CD4-positive, alpha-beta T cell treated with Interleukin-12 subunit alpha and Interleukin-12 subunit beta, for 1 hour (primary cell): ENCODE data around the gene TMEM9.

Source experiments
- DNase-seq: peaks from one replicate; pipeline ENCODE4 v3.0.0-alpha.2; 2020

Gene TMEM9

DNA sequence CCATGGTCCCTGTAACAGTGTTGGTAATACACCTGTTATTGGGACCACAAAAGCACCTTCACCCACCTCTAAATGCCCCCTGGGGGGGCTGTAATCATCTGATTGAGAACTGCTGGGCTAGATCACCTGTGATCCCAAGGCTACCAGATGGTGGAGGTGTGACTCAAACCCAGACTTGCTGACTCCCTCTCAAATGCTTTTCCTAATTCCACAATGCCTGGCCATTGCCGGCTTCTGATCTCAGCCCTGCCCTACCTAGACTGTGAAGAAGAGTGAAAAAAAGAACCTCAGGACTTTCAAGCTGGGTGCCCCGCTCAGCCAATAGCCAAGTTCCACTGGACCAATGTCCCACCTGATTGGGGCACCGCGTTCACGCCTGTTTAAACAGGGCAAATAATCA is 9.6 kb downstream of the TMEM9 start:
- no peak for DNase-seq

DNA sequence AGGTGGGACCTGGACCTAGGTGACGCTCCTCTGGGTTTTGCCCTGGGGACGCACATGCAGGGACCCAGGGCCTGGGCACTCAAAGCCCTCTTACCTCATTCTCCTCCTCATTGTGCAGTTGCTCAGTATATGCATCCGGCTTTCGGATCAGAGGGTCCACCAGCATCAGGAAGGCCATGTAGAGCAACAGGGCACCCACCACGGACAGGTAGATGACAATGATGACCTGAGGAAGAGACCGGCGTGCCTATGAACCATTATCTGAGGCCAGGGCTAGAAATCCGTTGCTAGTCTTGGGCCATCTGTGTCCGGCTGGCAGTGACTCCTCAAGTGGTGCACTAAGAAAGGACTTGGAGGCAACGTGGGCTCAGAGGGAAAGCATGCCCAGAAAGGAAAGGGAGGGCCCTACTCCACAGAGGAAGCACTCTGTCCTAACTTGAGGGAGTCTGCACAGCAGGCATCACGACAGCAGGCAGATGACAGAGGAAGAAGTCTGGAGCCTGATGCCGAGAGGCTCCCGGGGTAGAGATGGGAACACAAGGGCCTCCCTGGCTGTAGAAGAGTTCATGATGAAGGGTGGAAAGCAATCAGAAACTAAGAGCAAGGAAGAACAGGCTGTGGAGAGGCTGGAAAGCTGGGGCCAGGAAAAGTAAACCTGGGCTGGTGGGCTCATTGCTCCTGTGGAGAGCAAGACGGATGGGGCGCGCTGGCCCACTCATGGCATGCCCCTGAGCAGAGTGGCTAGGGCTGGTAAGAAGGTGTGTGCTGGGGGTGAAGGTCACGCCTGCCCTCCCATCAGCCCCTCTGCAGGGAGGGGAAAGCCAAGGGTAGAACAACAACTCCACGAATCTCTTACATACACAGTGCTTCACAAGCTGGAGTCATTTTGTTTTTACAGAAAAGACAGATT is 10.3 kb downstream of the TMEM9 start:
- no peak for DNase-seq

DNA sequence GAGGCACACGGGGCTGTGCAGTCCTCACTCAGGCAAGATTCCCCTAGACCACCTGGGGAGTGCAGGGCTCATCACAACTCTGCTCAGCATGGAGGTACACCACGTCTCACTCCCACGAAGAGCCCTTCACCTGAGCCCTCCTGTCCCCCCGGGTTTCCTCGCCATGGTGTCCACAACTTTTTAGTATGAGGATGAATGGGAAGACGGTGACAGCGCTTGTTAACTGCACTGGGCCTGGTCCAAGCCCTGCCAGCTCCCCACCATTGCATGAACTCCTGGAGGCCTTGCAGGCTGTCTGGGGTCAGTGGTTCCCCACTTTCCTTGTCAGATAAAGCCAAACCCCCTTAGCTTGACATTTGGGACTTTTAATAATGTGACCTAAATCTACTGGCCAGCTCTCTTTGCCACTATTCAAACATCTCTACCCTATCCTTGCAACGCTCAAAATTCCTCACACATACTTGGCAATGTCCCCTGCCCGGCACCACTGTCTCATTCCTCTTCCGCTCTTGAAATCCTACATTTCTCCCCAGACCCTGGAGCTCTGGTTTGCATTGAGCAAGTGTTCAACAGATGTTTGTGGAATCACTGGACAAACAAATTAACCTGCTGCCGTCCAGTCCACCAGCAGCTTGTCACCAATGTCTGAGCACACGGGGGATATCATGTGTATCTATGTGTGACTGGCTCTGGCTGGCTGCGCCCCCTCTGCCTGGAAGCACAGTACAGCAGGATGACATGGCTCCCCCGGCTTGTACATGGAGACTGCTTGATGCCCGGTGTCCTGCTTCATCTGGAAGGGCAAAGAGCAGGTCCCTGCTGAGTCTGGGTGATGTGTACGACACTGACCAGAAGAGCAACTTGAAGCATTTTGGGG is 11.2 kb downstream of the TMEM9 start:
- DNase-seq = no peak

DNA sequence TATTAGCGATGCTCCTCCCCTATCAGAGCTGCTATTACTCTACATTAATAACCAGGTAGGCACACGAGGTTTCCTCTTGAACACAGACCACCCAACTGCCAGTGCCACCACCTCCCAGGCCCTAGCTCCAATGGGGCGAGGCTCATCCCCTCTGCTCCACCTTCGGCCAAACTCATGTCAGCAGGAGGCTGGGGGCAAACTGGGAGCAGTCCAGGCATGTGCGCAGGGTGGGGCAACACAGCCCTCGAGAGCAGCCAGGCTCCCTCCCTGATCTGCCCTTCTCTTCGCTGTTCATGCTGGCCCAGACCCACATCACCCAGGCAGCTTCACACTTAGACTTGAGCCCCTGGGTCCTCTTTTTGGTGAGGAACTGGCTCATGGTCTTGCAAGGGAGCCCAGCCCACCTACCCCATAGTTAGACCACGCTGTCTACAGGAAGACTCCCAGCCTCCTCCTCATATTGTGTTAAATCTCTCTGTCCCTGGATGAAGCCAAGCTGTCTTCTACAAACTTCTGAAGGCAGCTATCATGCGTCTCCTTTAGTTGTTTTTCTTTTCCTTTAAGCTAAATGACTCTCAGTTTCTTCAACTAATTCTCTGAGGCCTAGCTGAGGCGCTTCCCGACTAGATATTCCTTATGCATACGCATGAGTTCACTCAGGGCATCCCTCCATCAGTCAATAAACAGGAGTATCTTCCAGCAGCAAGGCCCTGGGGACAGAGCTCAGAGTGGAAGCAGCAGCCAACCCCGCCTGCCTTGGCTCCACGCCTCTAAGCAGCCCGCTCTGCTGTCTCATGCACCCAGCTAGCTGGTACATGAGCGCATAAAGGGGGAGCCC is 12.0 kb downstream of the TMEM9 start:
- no peak for DNase-seq

DNA sequence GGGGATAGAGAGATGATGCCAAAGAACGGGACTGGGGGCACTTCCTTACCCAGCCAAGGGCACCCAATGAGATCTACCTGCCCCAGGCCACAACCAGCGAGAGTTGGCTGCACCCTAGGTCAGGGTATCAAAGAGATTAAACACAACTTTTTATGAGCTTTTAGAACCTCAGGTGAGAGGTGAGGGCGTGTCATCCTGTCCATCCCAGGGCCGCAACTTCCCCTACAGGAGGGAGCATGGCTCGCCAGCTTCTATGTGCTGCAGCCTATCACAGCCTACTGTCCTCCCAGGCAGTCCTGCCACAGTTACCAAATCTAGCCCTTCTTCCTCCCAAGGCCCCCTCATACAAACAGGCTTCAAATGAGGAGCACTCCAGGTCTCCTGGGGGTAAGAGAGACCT is 12.9 kb downstream of the TMEM9 start:
- no peak for DNase-seq

DNA sequence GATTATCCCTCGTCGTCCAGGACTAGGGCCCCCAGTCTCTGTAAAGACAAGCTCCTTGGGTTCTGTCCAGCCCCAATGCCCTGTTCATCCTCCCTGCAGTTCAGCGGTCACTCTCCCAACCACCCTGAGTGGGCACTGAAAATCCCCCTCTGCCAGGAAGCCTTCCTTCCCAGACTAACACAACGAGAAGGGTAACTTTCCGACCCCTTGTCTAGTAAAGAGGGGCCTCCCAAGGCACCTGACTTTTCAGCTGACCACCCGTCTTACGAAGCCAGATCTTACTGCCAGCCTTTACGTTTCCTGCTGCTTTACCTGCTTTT is 13.4 kb downstream of the TMEM9 start:
- DNase-seq = no peak

DNA sequence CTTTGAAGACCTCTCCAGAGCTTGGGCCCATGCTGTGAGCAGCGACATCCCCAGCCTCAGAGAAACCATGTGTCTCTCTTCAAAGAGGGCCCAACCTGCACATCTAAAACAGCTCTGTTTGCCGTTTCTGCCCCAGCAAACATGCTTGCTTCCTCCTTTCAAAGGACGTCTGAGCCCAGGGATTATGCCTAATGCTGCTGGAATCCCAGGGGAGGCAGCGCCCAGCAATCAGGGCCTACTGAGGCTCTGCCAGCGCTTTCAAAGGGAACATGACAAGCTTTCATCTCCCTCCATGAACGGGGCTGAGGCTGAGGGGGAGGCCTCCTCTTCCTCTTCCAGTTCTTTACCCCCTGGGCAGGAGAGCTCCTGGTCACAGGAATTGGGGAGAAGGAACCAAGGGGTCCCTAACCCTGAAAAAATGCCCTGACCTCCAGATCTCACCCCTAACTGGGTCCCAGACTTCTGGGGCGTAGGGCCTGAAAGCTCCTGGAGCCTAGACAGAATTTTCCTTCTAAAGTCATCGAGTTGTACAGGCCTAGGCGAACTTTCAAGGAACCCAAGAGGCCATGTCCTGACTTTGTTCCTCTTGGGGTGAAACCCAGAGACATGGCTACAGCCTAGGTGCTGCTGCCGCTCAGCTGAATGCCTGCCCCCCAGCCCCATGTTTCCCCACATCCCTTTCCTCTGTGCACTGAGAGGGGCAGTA is 13.9 kb downstream of the TMEM9 start:
- DNase-seq = no peak

DNA sequence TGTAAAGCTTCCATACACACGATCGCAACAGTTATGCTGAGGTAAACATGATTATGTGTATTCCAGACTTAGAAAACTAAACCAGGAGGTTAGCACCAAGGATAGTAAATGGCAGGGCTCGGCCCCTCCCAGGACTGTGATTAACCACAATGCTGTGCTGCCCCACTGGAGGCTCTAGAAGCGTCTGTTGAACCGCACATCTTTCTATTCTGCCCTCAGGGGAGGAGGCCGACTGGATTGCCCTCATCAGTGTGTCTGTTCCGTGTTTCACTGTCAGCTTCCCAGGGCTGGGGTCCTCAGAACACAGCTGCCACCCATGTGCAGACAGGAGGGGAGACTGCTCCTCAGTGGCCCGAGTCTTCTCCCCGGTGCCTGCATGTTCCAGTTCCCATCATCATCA is 14.5 kb downstream of the TMEM9 start:
- DNase-seq = no peak

DNA sequence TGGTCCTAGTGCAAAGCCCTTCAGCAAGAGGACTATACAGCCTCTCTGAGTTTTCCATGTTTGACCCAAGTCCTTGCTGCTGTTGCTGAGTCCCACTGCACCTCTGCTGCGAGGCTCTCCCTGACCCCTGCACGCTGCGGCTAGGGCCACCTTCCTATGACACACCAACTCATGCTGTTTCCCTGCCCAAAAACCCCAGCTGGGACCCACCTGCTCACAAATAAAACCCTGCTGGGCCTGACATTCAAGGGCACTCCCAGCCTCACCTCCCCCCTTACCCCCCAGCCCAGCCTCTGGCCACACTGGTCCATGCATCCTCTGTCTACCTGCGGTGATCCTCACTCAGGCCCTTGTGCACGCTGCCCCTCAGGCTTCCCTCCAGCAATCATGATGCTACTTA is 15.0 kb downstream of the TMEM9 start:
- no peak for DNase-seq

DNA sequence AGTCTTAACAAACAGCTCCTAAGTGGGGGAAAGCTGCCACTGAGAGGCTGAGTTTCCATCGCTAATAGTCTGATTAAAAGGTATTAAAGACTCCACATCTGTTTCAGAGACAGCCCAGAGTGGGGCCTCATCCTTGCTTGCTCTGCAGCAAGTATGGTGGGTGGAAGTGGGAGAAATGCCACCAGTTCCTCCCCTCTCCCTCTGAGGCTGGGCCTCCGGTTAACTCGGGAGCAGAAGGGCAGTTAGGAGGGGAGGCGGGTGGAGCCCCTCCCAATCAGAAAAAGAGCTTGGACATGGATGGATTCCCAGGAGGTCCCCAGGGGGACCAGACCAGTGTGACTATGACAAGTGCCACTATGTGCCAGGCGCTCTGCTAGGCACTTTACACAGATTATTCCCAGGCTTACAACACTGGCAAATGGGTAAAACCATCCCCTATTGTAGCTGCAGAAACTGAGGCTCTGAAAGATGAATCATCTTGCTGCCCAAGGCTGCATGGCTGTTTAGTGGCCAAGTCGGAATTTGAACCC is 15.9 kb downstream of the TMEM9 start:
- DNase-seq = no peak

DNA sequence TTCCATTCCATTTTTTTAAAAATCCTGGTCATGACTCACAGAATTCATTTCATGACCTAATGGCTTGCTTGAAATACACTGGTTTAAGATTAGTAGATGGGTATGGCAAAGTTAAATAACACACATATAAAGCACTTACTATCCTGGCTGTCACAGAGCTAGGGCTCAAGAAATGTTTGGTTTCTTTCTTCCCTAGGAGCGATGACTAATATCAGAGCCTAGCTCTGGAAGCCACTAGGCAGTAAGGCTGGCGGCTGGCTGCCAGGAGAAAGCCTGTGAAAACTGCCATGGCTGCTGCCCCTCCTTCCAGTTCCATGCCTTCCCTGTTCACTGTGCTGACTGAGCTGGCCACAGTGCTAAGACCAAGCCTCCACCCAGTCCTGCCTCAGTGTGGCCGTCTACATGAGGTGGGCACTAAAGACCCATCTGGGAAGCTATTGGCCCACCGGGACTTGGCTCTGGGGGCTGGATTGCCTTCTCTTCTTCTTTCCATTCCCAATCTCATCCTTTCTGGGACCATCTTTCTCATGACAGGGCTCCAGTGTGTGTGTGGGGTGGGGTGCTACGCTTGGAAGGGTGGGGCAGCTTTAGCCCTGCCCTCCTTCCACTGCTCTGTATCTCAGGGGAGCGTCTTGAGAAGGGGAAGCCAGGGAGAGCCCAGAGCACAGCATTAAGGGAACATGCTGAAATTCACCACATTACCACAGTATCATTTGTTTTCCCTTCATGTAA is 16.5 kb downstream of the TMEM9 start:
- no peak for DNase-seq

DNA sequence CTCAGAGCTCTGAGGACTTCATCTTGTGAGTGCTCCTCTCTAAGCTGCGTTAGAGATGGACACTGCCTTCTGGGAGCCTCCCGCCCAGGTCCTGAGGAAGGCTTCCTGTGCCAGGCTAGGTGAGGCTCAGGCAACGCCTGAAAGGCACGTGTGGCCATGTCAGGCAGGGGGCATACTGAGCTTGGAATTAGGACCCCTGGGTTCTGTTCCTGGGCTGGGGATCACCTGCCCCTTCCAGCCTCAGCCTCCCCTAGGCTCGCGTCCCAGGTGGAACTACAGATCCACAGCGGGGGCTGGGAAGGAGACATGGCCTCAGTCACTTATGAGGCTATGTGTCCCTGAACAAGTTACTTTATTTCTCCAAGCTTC is 17.3 kb downstream of the TMEM9 start:
- no peak for DNase-seq

DNA sequence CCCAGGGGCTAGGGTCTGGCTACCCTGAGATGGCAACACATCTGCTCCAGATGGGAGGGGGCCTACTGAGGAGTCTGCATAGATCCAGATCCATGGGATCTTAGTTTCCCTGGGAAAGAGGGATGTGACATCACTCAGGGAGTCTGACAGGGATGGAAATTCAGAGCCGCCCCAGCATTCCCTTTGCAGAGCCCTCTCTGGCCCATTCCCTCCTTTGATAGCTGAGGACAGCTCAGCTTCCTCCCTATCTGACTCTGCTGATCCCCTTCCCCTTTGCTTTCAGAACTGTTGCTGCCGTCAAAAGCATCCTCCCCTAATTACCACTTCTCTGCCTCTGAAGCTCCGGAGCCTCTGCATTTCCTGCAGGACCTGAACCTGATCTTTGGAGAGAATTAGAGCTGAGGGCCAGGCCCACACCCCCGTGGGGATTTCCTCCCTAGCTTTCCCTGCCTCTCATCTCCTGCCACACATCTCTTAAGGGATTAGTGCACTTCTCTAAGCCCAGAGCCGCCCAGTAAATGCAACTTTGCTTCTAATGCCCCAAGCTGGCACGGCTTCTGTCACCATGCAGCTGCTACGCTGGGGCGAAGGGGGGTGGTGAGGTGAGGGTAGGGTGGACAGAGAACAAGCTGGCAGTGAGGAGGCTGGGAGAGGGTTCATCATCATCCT is 17.8 kb downstream of the TMEM9 start:
- DNase-seq = no peak

DNA sequence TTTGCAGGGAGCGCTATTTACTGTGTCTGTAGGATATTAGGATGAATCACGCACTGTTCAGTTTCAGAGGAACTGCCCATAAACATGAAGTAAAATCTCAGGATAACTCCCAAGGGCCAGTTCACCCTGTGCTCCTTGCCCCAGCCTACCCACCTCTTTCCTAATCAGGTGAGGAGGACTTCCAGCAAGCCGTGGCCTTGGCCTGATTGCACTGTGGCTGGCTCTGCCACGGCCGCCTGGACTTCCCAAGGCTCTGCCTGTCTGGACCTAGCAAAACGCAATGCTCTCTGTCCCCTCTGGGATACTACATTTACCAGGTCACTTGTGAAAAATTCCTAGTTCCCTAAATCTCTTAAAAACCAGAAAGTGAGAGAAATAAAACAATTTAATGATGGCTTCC is 19.9 kb downstream of the TMEM9 start:
- no peak for DNase-seq

DNA sequence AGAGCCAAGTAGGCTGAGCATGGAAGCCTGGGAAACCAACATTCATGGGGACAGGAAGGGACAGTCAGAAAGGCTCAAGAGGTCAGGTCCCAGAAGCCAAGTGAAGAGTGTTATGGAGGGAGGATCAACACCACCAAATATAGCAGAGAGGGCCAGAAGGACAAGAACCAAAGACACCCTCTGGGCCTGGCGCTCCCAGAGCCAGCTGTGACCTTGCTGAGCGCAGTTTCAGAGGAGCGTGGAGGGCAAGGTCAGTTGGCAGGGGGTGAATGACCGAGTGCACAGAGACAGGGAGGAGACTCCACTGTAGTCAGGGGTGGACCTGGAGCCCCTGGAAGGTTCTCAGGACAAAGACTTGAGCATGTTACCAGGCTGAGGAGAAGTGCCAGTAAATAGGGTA is 22.9 kb downstream of the TMEM9 start:
- DNase-seq = no peak

DNA sequence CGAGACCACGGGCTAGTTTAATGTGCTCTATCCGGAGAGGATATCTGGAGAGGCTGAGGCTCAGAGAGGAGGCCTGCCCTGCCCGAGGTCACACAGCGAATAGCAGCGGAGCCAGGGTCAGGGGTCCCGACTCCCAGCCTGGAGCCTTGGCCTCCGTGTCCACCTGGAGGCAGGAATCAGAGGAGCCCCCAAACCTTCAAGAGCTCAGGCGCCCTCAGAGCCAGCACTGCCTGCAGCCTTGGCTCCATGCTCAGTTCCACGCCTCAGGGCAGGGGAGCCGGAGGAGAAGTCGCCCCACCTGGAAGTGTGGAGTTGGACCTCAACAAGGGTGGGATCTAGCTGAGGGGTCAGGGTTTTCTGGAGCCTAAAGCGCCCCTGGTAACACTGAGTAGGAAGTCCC is 25.3 kb downstream of the TMEM9 start:
- no peak for DNase-seq

DNA sequence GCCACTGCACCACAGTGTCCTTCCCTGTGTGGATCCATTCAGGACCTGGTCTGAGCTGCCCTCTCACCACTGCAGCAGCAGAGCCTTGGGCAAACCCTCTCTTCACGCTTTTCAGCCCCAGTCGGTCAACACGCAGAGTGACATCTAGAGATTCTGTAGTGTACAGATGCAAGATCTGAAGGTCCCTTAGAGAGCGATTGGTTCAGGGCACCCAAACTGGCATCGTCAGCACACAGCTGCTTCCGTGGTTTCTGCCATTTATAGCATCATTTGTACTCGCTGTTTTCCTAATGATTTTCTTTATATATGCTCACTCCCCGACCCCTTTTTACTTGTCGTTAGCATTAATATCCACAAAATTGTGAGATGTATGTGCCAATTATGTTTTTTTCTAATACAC is 25.8 kb downstream of the TMEM9 start:
- no peak for DNase-seq

DNA sequence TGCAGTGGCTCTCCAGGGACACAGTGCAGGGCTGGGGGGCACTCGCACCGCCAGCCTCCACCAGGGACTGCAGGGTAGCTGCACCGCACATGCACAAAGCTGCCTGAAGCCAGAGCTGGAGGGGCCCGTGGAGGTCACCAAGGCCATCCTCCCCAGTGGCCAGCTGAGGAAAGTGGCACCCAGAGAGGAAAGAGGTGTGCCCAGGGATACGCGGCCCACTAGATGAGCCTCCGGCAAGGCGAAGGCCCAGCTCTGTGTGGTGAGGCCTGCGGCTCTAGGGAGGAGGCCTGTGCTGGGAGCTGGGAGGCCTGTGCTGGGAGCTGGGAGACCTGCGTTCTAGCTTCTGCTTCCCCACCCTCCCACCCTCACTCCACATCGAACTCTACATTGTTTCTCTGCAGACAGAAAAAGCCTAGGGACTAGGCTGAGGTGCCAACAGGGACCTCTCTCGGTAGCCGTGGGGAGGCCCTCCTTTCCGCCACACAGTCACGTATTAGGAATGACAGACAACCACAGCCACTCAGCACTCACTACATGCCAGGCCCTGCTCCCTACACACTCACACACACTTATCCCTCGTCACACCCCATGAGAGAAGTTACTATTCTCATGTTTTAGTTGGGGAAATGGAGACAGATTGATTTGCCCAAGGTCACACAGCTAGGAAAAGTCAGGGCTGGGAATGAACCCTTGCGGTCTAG is 26.4 kb downstream of the TMEM9 start:
- DNase-seq = no peak

DNA sequence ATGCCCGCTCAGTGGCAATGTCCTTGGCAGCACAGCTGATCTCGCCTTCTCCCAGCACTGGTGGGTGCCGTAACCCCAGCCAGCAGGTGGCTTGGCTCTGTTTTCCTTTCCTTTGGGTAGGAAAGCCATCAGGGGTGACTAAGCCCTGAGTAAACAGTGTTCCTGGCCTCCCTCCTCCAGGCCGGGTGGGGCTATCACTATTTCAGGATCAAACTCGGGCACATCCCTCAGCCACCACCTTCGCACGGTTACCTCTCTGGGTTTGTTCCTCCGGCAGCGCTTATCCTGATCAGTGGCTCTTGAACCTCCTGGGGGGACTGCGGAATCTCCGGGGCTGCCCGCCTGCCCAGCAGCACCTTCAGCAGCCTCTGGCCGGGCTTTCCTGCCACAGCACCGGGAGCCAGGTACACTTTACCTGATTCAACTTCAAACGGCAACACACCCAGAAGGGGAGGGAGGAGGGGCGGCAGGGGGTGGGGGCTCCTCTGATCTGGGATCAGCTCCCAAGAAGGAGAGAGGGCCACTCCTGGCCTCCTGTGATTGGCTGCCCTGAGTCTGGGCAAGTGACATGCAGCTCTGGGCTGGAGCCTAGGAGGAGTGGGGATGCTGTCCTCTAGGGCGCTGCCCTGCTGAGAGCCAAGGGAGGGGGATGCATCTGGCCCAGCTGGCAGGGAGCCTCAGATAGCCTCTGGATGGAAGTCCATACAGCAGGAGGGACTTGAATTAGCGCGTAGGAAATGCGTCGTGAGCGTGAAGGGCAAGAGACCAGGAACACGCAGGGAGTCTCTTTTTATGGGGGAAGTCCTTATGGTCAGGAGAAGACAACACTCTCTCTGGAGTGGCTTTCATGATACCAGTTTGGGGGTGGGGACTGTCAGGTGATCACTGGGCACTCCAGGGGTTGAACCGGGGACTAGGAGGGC is 27.2 kb downstream of the TMEM9 start, which contains the start of gene ASCL5:
TSS of gene ASCL5 (minus strand) at position 353 of the 923 bp plus-strand sequence. CDS start 11,812 bp downstream, outside the sequence.
- no peak for DNase-seq
